GM20000 (cell line): ENCODE results near the gene KCNIP4.

Experiments used
- DNase-seq: peaks from one replicate; pipeline ENCODE4 v3.0.0; 2012; ENCODE audit warnings: low spot score
- TF ChIP-seq, protein P1 (sequence below): IDR thresholded peaks from 2 replicates; pipeline ENCODE4 v1.5.1; 2012; ENCODE audit warnings: mild to moderate bottlenecking, control low read depth; ENCODE audit errors: extremely low read depth, missing control alignments

Gene KCNIP4

DNA sequence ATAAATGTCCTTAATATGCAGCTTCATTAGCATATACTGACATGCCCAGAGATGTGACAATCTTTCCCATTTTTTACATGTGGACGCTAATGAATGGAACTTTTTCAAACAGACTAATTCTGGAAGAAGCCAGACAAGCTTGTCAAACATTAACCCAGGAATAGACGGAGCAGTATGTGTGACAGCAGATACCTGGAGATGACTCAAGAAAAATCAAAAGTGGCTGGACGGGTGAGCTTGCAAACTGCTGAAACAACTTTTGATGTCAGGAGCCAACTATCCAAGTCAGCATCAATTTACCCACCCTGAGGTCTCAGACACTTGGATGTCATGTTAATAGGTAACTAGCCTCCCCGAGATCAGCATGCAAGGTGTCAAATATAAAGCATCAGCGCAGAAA is 1065.3 kb downstream of the KCNIP4 start:
- no peak for DNase-seq
- TF ChIP-seq, protein P1, sequence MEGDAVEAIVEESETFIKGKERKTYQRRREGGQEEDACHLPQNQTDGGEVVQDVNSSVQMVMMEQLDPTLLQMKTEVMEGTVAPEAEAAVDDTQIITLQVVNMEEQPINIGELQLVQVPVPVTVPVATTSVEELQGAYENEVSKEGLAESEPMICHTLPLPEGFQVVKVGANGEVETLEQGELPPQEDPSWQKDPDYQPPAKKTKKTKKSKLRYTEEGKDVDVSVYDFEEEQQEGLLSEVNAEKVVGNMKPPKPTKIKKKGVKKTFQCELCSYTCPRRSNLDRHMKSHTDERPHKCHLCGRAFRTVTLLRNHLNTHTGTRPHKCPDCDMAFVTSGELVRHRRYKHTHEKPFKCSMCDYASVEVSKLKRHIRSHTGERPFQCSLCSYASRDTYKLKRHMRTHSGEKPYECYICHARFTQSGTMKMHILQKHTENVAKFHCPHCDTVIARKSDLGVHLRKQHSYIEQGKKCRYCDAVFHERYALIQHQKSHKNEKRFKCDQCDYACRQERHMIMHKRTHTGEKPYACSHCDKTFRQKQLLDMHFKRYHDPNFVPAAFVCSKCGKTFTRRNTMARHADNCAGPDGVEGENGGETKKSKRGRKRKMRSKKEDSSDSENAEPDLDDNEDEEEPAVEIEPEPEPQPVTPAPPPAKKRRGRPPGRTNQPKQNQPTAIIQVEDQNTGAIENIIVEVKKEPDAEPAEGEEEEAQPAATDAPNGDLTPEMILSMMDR, result no peak

DNA sequence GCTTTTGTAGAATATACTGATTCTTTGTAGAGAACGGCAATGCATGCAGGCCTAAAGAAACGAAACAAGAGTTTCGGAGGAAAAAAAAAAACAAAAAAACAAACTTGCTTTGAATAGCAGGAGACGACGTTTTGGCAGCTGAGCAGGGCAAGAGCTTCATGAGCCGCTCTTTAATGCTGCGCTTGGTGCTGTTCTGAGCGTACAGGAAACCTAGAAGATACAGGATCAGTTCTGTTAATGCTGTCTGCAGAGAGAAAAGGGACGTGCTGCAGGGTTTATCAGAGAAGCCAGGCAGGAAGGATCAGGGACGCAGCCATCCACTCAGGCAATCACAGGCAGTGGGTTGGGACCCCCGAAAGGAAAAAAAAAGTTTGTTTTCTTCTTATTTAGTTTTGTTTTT is 1066.1 kb downstream of the KCNIP4 start:
- TF ChIP-seq, protein P1, result no peak
- no peak for DNase-seq

DNA sequence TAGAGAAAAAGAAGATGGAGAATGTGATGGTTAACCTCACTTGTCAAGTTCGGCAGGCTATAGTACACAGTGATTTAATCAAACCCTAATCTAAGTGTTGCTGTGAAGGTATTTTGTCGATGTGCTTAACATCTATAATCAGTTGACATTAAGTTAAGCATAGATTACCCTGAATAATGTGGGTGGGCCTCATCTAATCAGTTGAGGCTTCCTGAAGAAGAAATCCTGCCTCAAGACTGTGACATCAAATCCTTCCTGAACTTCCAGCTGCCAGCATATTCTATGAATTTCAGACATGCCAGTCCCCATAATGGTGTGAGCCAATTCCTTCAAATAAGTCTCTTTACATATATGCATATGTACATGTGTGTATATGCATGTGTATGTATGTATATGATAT is 1066.9 kb downstream of the KCNIP4 start:
- DNase-seq, result no peak
- TF ChIP-seq, protein P1, result no peak

DNA sequence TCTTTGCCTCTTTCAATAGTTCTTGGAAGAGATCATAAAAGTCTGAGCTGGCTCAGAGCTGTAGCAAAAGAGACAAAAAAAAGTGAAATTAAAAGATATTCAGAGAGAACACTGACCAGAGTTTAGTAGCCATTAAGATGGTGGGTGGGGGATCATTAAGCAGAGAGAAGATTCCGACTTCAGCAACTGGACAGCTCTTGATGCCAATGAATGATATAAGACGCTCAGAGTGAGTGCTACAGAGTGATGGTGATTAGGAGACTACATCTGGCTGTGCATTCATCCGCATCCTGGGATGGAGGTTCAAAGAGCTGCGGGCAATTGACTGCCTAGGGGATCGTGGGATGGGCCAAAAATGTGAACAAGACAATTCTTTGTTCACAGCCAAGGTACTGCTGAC is 1069.8 kb downstream of the KCNIP4 start:
- TF ChIP-seq, protein P1, result no peak
- DNase-seq, result no peak

DNA sequence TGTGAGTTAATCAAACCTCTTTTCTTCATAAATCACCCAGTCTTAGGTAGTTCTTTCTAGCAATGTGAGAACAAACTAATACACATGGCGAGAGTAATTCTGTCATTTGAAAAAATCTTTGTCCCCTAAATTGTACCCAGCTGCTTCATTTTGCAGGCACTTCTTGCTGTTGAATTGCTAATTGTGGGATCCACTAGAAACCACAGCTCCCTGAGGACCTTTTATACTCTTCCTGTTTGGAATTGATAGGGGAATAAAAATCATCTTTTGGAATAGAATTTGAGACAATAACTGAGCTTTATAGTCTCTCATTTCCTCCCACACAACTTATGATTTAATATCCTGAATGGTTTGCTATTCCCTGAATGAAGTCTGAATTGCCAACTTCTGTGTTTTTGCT is 1078.1 kb downstream of the KCNIP4 start:
- TF ChIP-seq, protein P1, result no peak
- no peak for DNase-seq

DNA sequence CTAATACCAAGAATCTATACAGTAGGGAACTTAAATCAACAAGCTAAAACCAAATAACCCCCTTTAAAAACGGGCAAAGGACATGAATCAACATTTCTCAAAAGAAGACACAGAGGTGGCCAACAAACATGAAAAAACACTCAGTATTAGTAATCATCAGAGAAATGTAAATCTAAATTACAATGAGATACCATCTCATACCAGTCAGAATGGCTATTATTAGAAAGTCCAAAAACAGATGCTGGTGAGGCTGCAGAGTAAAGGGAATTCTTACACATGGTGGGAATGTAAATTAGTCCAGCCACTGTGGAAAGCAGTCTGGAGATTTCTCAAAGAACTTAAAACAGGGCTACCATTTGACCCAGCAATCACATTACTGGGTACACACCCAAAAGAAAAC is 1080.5 kb downstream of the KCNIP4 start:
- DNase-seq, result no peak

DNA sequence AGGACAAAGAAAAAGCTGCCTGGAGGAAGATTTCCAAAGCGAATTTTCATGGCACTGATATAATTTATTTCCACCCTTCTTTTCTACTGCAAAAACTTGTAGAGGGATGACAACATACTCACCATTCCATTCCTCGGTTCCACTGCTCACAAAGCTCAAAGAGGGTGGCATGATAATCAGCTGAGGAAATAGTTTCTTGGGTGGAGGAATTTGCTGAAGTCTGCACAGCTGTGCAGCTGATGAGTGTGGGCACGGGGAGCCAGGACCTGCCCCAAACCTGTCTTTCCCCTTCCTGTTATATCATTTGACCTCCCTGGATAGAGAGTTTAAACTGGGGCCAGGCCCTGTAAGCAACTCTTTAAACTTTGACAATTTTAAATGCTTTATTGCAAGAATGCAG is 1087.7 kb downstream of the KCNIP4 start:
- DNase-seq, result no peak
- TF ChIP-seq, protein P1, result no peak

More for the DNA sequence above, 1080.5 kb downstream of the KCNIP4 start:
- TF ChIP-seq, protein P1, result no peak
